Measurements from ENCODE around the gene FNDC8.
"Not testable (repeated sequence)": the region's sequence is repeated elsewhere in the genome, so short reads cannot be mapped to it uniquely, and the experiment has no call there.

Gene FNDC8

DNA sequence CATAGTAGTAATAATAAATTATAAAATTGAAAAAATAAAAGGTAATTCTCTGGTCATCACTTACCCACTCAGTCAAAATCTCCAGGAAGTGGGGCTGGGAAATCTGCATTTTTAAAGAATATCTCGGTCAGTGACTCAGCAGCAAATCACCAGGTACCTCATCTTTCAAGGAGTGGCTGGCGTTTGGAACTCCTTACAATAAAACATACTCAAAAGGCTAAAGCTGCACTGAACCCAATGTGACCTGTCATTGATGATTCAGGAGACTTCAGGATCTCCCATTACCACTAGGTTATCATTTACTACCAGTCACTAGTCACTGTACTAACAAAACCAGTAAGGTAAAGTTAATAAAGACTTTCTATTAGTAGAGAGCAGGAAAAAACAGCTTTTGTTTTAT is 36.4 kb upstream of the FNDC8 start:
- Histone ChIP-seq H3K4me3 (ENCODE audit: low read depth, low read length) (no peak overlapping the region), H3K9me3 (ENCODE audit: control insufficient read depth, insufficient read depth, low read length) (no peaks in the 10 kb centered on the region), H3K27me3 (ENCODE audit: control insufficient read depth, insufficient read depth, low read length) (no peaks in the 10 kb centered on the region), H3K9ac (ENCODE audit: low read depth, low read length) (no peak overlapping the region), H3K27ac (ENCODE audit: low read depth, low read length) (peak overlapping the region; percentile 51), H3K4me1 (ENCODE audit: control insufficient read depth, insufficient read depth, low read length) (peaks cover 74% of the 10 kb centered on the region), H3K36me3 (ENCODE audit: control insufficient read depth, insufficient read depth, low read length) (no peaks in the 10 kb centered on the region)

DNA sequence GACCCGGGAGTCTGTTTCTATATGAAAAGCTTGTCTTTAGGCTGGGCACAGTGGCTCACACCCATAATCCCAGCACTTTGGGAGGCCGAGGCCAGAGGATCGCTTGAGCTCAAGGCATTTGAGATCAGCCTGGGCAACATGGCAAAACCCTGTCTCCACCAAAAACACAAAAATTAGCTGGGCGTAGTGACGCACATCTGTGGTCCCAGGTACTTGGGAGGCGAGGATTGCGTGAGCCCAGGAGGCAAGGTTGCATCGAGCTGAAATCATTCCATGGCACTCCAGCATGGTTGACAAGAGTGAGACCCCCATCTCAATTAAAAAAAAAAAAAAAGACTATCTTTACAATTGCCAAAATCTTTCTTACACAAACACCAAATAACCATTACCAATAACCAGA is 35.3 kb upstream of the FNDC8 start:
- no peaks in the 10 kb centered on the region for H3K27me3 ChIP-seq (ENCODE audit: control insufficient read depth, insufficient read depth, low read length)
- H3K4me3 ChIP-seq (ENCODE audit: low read depth, low read length) = no peak overlapping the region
- peaks cover 64% of the 10 kb centered on the region for H3K4me1 ChIP-seq (ENCODE audit: control insufficient read depth, insufficient read depth, low read length)
- peak overlapping the region; percentile 21 for H3K27ac ChIP-seq (ENCODE audit: low read depth, low read length)
- H3K36me3 ChIP-seq (ENCODE audit: control insufficient read depth, insufficient read depth, low read length) = no peaks in the 10 kb centered on the region
- H3K9me3 ChIP-seq (ENCODE audit: control insufficient read depth, insufficient read depth, low read length) = no peaks in the 10 kb centered on the region
- H3K9ac ChIP-seq (ENCODE audit: low read depth, low read length) = no peak overlapping the region

DNA sequence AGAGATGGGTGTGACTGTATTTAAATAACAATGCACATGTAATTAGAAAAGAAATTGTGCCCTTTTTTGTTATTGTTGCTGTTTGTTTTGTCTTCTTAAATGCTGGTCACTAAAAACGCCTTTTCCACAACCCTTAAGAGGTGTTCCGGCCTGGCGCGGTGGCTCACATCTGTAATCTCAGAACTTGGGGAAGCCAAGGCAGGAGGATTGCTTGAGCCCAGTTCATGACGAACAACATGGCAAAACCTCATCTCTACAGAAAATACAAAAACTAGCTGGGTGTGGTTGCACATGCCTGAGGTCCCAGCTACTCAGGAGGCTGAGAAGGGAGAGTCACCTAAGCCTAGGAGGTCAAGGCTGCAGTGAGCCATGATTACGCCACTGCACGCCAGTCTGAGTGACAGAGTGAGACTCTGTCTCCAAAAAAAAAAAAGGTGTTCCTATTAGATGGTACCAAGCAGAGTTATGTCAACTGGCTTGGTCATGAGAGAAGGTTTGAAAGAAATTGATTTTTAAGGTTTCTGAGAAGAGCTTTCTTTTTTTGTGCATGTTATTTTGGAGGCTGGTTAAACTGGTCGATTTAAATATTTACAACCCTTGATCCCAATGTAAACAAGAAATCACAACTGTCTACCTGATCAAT is 34.4 kb upstream of the FNDC8 start:
- H3K9ac ChIP-seq (ENCODE audit: low read depth, low read length) = no peak overlapping the region
- peak overlapping the region; percentile 64; the same call in 1 of the 2 replicates for H3K4me3 ChIP-seq (ENCODE audit: low read depth, low read length)
- peaks cover 55% of the 10 kb centered on the region for H3K4me1 ChIP-seq (ENCODE audit: control insufficient read depth, insufficient read depth, low read length)

DNA sequence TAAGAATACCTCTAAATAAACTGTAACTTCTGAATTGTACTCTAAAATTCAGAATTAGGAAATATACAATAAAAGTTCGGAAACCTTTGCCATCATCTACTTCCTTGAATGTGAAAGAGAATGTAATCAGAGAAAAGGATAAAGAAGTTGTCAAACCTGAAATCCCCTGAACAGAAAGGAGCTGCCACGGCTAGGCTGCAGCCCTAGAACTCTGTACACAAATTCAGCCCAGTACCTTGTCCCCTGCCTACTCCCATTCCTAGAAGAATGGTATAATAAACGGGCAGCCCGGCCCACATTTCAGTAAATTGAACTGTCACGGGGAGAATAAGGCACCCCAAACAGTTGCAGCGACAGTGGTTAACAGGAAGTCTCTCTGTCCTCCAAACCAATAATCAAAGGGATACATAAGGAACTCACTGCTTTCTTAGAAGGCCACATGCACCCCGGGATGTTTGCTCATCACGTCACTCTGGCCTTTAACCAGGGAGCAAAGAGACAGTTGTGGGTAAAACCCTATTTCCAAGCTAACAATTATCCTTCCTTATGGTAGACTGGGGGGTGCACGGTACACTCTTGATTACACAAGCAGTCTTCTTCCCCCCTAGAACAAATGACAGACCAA is 33.6 kb upstream of the FNDC8 start:
- H3K9me3 ChIP-seq (ENCODE audit: control insufficient read depth, insufficient read depth, low read length) = no peaks in the 10 kb centered on the region
- no peaks in the 10 kb centered on the region for H3K27me3 ChIP-seq (ENCODE audit: control insufficient read depth, insufficient read depth, low read length)
- peaks cover 47% of the 10 kb centered on the region for H3K4me1 ChIP-seq (ENCODE audit: control insufficient read depth, insufficient read depth, low read length)
- H3K36me3 ChIP-seq (ENCODE audit: control insufficient read depth, insufficient read depth, low read length) = no peaks in the 10 kb centered on the region
- peak overlapping the region; percentile 81 for H3K27ac ChIP-seq (ENCODE audit: low read depth, low read length)
- peak overlapping the region; percentile 64 for H3K4me3 ChIP-seq (ENCODE audit: low read depth, low read length)
- H3K9ac ChIP-seq (ENCODE audit: low read depth, low read length) = no peak overlapping the region

More for the DNA sequence above, 34.4 kb upstream of the FNDC8 start:
- Histone ChIP-seq H3K9me3 (ENCODE audit: control insufficient read depth, insufficient read depth, low read length) (no peaks in the 10 kb centered on the region), H3K27ac (ENCODE audit: low read depth, low read length) (peak overlapping the region; percentile 21), H3K36me3 (ENCODE audit: control insufficient read depth, insufficient read depth, low read length) (no peaks in the 10 kb centered on the region), H3K27me3 (ENCODE audit: control insufficient read depth, insufficient read depth, low read length) (no peaks in the 10 kb centered on the region)

GRCh38 chr17:35088356-35088880 is 33.0 kb upstream of the FNDC8 start:
- Histone ChIP-seq H3K4me1 (ENCODE audit: control insufficient read depth, insufficient read depth, low read length) (peaks cover 42% of the 10 kb centered on the region), H3K4me3 (ENCODE audit: low read depth, low read length) (peak overlapping the region; percentile 64), H3K27ac (ENCODE audit: low read depth, low read length) (peak overlapping the region; percentile 81), H3K9me3 (ENCODE audit: control insufficient read depth, insufficient read depth, low read length) (no peaks in the 10 kb centered on the region), H3K36me3 (ENCODE audit: control insufficient read depth, insufficient read depth, low read length) (no peaks in the 10 kb centered on the region), H3K27me3 (ENCODE audit: control insufficient read depth, insufficient read depth, low read length) (no peaks in the 10 kb centered on the region), H3K9ac (ENCODE audit: low read depth, low read length) (peak overlapping the region; percentile 43; the same call in 1 of the 2 replicates)

- Histone ChIP-seq H3K27me3 (ENCODE audit: control insufficient read depth, insufficient read depth, low read length) (no peaks in the 10 kb centered on the region), H3K4me3 (ENCODE audit: low read depth, low read length) (peak overlapping the region; percentile 64), H3K4me1 (ENCODE audit: control insufficient read depth, insufficient read depth, low read length) (peaks cover 42% of the 10 kb centered on the region), H3K36me3 (ENCODE audit: control insufficient read depth, insufficient read depth, low read length) (no peaks in the 10 kb centered on the region), H3K27ac (ENCODE audit: low read depth, low read length) (peak overlapping the region; percentile 81), H3K9ac (ENCODE audit: low read depth, low read length) (peak overlapping the region; percentile 43; the same call in 1 of the 2 replicates), H3K9me3 (ENCODE audit: control insufficient read depth, insufficient read depth, low read length) (no peaks in the 10 kb centered on the region)
Measured at GRCh38 chr17:35088881-35089585, 32.4 kb upstream of the FNDC8 start.

DNA sequence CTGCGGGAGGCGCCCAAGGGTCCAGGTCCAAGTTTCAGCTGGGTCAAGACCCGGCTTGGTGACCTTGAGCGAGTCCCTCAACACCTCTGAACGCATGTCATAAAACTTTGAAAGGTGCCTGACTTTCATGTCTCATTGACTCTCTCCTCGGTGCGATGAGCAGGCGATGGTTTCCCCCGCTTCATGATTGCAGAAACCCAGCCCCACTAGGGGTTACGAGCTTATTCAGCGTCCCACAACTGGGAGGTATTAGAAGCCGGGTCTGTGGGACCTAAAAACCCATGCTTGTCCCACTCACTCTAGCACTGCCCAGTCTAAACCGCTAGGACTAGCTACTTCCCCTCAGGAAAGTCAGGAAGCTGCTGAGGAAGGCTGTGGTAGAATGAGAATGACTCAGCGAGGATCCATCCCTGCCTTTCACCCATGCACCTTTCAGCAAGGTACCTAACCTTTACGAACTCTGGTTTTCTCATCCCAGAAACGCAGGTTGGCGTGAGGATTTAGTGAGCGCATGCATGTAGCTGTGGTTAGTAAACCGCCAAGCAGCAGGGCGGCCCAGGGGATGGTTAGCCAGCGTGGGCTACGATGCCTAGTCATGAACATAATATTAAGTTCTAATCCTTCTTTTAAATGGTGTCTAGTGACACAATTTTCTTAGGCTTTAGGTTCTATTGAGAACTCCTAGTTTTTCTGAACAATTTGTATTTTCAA is 31.7 kb upstream of the FNDC8 start:
- Histone ChIP-seq H3K4me3 (ENCODE audit: low read depth, low read length) (peak overlapping the region; percentile 51), H3K9me3 (ENCODE audit: control insufficient read depth, insufficient read depth, low read length) (no peaks in the 10 kb centered on the region), H3K27ac (ENCODE audit: low read depth, low read length) (peak overlapping the region; percentile 68), H3K36me3 (ENCODE audit: control insufficient read depth, insufficient read depth, low read length) (no peaks in the 10 kb centered on the region), H3K9ac (ENCODE audit: low read depth, low read length) (no peak overlapping the region; the same call in 1 of the 2 replicates), H3K4me1 (ENCODE audit: control insufficient read depth, insufficient read depth, low read length) (peaks cover 42% of the 10 kb centered on the region), H3K27me3 (ENCODE audit: control insufficient read depth, insufficient read depth, low read length) (no peaks in the 10 kb centered on the region)

DNA sequence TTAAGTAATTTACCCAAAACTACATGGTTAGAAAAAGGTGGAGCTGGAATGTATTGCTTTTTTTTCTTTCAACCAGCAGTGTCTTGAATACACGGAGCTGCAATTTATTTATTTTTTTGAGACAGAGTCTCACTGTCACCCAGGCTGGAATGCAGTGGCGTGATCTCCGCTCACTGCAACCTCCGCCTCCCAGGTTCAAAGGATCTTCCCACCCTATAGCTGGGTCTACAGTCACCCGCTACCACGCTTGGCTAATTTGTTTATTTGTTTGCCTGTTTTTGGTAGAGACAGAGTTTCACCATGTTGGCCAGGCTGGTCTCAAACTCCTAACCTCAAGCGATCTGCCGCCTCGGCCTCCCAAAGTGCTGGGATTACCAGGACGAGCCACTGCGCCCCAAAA is 30.7 kb upstream of the FNDC8 start:
- H3K4me3 ChIP-seq (ENCODE audit: low read depth, low read length); H3K9ac ChIP-seq (ENCODE audit: low read depth, low read length); H3K36me3 ChIP-seq (ENCODE audit: control insufficient read depth, insufficient read depth, low read length); H3K9me3 ChIP-seq (ENCODE audit: control insufficient read depth, insufficient read depth, low read length); H3K27me3 ChIP-seq (ENCODE audit: control insufficient read depth, insufficient read depth, low read length); H3K27ac ChIP-seq (ENCODE audit: low read depth, low read length): not testable (repeated sequence)
- peaks cover 33% of the 10 kb centered on the region for H3K4me1 ChIP-seq (ENCODE audit: control insufficient read depth, insufficient read depth, low read length)

GRCh38 chr17:35094902-35095301 is 26.5 kb upstream of the FNDC8 start:
- Histone ChIP-seq H3K4me1 (ENCODE audit: control insufficient read depth, insufficient read depth, low read length) (peaks cover 2% of the 10 kb centered on the region), H3K4me3 (ENCODE audit: low read depth, low read length) (no peak overlapping the region), H3K27ac (ENCODE audit: low read depth, low read length) (no peak overlapping the region)

GRCh38 chr17:35095741-35096140 is 25.7 kb upstream of the FNDC8 start:
- Histone ChIP-seq H3K9ac (ENCODE audit: low read depth, low read length) (no peak overlapping the region), H3K36me3 (ENCODE audit: control insufficient read depth, insufficient read depth, low read length) (peaks cover 20% of the 10 kb centered on the region), H3K27me3 (ENCODE audit: control insufficient read depth, insufficient read depth, low read length) (no peaks in the 10 kb centered on the region), H3K9me3 (ENCODE audit: control insufficient read depth, insufficient read depth, low read length) (no peaks in the 10 kb centered on the region), H3K27ac (ENCODE audit: low read depth, low read length) (no peak overlapping the region), H3K4me1 (ENCODE audit: control insufficient read depth, insufficient read depth, low read length) (no peaks in the 10 kb centered on the region), H3K4me3 (ENCODE audit: low read depth, low read length) (no peak overlapping the region)

More at GRCh38 chr17:35094902-35095301, 26.5 kb upstream of the FNDC8 start:
- H3K9me3 ChIP-seq (ENCODE audit: control insufficient read depth, insufficient read depth, low read length) = no peaks in the 10 kb centered on the region
- peaks cover 11% of the 10 kb centered on the region for H3K36me3 ChIP-seq (ENCODE audit: control insufficient read depth, insufficient read depth, low read length)
- H3K27me3 ChIP-seq (ENCODE audit: control insufficient read depth, insufficient read depth, low read length) = no peaks in the 10 kb centered on the region
- no peak overlapping the region for H3K9ac ChIP-seq (ENCODE audit: low read depth, low read length)
